ENCODE data around the gene ERCC6L2. TPM values are rescaled to one million over a fixed set of nuclear protein-coding genes. Genes with fewer than 3 reads are reported as not detected.

Gene ERCC6L2
- 31.2 and 33.7 TPM in 2 replicates for total RNA-seq

DNA sequence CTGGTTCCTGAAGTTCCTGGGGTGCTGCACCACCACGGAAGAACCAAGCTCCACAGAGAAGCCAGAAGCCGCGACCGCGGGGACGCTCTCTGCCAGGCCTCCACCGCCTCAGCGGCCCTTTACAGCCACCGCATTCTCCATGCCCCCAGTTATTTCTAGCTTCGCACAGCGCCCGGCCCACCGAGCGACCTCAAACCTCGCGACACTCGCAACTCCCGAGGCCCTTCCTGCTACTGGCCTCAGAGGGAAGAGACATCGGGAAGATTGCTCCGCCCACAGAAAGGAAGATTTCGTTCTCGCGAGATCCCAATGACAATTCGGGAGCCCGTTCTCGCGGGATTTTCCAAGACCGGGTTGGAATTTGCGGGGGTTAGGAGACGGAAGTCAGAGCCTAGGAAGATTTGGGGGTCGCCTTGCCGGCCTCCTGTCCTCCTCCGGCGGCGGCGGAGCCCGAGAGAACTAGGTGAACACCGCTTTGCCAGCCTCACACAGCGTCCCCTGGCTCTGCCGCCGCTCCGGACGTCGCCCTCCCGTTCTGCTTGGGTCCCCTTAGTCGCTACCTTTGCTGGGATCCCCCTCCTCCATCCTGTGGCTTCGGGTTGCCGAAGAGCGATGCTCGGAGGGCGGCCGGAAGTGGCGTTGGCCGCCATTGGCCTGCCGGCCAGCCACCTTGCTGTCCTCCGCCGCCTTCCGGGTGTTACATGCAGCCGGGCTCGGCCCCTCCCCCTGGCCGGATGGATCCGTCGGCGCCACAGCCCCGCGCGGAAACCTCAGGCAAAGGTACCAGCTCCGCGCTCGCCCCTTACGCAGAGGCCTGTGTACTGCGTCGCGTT lies at the start of gene ERCC6L2:
ERCC6L2 (plus strand) TSS at position 387 of the 833 bp plus-strand sequence; CDS start at position 735, 348 bp downstream.
- H3K9me3 Mint-ChIP-seq = peaks cover 1% of the 10 kb centered on the region
- no peaks in the 10 kb centered on the region for H3K27me3 Mint-ChIP-seq (ENCODE audit: insufficient read depth)
- peak; percentile 92 for DNase-seq (ENCODE audit: low spot score)
- intact Hi-C loops (cut with micrococcal nuclease) = loop anchor here (1.0 to 10.0 kb wide), 12 partner anchors 21 to 1149 kb away; partner anchors contain the start of genes AOPEP and FANCC
- H3K4me3 Mint-ChIP-seq = no peak within 1 kb of the TSS
- H3K27ac Mint-ChIP-seq = no peak within 1 kb of the TSS
- peaks cover 33% of the 10 kb centered on the region for H3K4me1 Mint-ChIP-seq (ENCODE audit: low read depth)
- H3K36me3 Mint-ChIP-seq (ENCODE audit: low read depth) = peaks cover 49% of the 10 kb centered on the region

DNA sequence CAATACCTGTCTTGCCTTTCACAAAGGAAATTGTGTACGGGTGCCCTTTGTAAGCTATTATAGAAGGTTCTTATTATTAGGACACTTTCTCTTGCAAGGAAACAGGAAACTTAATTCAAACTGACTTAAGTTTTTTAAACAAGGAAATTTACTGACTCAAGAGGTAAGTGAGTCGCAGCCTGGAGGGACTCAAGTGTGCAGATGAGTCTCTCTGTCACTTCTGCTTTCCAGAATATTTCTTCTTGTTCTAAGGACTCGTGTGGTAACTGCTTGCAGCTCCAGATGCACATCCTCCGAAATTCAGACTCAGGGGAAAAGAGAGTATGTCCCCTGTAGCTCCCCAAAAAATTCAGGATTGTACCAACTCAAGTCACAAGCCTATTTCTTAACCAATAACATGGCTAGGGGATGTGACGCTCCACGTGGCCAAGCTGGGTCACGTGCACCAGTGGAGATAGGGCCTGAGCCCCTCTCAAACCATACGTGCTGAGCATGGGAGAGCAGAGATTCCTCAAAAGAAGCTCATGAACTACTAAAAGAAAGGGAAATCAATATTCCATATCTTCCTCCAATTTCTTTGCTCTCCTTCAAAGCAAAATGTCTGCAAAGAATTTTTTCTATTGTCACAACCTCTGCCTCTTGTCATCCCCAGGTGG lies 49.2 kb upstream of the ERCC6L2 start:
- no peak overlapping the region for H3K4me3 Mint-ChIP-seq
- intact Hi-C loops (cut with micrococcal nuclease) = no loop called here
- peaks cover 24% of the 10 kb centered on the region for H3K4me1 Mint-ChIP-seq (ENCODE audit: low read depth)
- no peak overlapping the region for H3K27ac Mint-ChIP-seq
- no peaks in the 10 kb centered on the region for H3K9me3 Mint-ChIP-seq
- no peak for DNase-seq (ENCODE audit: low spot score)
- peaks cover 22% of the 10 kb centered on the region for H3K27me3 Mint-ChIP-seq (ENCODE audit: insufficient read depth)
- peaks cover 3% of the 10 kb centered on the region for H3K36me3 Mint-ChIP-seq (ENCODE audit: low read depth)

DNA sequence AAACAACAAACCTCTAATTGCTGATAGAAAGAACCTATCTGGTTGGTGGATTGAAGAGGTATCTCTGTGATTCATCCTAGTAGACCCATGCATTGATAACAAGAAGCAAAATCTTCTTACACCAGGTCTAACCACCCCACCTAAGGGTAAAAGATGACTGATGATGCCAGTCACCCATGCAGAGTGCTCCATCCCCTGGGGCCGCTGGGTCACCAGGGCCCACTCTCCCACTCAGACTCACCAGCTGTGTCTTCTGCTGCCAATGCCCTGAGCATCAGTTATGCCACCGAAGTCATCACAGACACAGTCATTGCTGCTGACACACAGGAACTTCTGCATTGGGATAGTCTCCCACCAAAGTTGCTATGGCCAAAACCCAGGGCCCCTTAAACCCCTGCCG lies 44.7 kb upstream of the ERCC6L2 start:
- H3K4me3 Mint-ChIP-seq = no peak overlapping the region
- peaks cover 16% of the 10 kb centered on the region for H3K4me1 Mint-ChIP-seq (ENCODE audit: low read depth)
- intact Hi-C loops (cut with micrococcal nuclease) = no loop called here
- H3K36me3 Mint-ChIP-seq (ENCODE audit: low read depth) = peaks cover 8% of the 10 kb centered on the region
- no peaks in the 10 kb centered on the region for H3K9me3 Mint-ChIP-seq
- H3K27me3 Mint-ChIP-seq (ENCODE audit: insufficient read depth) = peaks cover 21% of the 10 kb centered on the region
- DNase-seq (ENCODE audit: low spot score) = no peak
- H3K27ac Mint-ChIP-seq = no peak overlapping the region

DNA sequence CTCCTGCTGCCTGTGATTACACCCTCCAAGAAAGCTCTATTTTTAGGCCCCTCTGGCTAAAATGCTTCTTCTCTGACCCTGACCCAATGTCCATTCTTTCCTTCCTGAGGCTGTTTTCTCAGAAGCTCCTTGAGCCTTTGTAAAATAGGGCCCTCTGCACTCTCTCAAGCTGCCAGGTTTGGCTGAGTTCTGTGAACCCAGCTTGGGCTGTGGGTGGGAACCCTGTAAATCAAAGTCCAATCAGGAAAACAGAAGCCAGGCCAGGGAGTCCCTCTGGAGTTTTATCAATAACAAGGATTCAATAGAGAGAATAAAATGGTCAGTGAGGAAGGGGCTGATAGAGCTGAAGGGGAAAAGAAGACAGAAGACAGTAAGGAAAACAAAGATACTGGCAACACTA lies 43.7 kb upstream of the ERCC6L2 start:
- H3K4me1 Mint-ChIP-seq (ENCODE audit: low read depth) = peaks cover 16% of the 10 kb centered on the region
- H3K27me3 Mint-ChIP-seq (ENCODE audit: insufficient read depth) = peaks cover 16% of the 10 kb centered on the region
- no peak overlapping the region for H3K27ac Mint-ChIP-seq
- intact Hi-C loops (cut with micrococcal nuclease) = no loop called here
- no peak for DNase-seq (ENCODE audit: low spot score)
- no peaks in the 10 kb centered on the region for H3K9me3 Mint-ChIP-seq
- H3K36me3 Mint-ChIP-seq (ENCODE audit: low read depth) = peaks cover 8% of the 10 kb centered on the region
- H3K4me3 Mint-ChIP-seq = no peak overlapping the region

GRCh38 chr9:95833546-95834178 lies 41.8 kb upstream of the ERCC6L2 start:
- Mint-ChIP-seq H3K36me3 (ENCODE audit: low read depth) (peaks cover 10% of the 10 kb centered on the region), H3K9me3 (peaks cover 3% of the 10 kb centered on the region), H3K4me1 (ENCODE audit: low read depth) (peaks cover 16% of the 10 kb centered on the region), H3K27me3 (ENCODE audit: insufficient read depth) (peaks cover 6% of the 10 kb centered on the region), H3K27ac (no peak overlapping the region), H3K4me3 (no peak overlapping the region)
- intact Hi-C loops (cut with micrococcal nuclease) = no loop called here
- DNase-seq (ENCODE audit: low spot score) = no peak

DNA sequence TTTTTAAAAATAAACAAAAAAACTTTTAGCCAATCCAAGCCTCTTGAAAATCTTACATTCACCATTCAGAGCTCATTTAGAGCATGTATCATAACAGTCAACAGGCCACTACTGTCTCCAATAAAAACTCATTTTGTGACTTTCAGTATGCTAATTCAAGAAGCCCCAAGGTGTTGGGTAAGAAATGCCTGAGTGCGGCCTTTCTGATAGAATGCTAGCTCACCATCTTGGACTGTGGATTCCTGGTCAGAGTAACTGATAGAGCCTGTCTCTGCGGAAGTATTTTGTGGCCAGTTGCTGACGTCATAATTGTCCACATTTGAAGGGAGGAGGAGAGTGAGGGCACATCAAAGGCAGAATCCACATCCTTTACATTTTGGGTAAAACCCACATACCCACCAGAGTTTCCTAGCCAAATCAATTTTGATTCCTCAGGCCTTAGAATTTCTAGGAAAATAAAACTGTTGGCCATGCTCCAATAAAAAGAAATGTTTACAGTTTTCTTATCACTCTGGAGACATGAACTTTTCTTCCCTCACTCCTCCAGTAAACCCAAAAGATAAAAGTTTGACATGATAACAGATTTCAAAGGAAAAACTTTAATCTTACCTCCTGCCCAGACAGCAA lies 41.1 kb upstream of the ERCC6L2 start:
- peaks cover 10% of the 10 kb centered on the region for H3K36me3 Mint-ChIP-seq (ENCODE audit: low read depth)
- peaks cover 3% of the 10 kb centered on the region for H3K9me3 Mint-ChIP-seq
- no peak for DNase-seq (ENCODE audit: low spot score)
- no peak overlapping the region for H3K4me3 Mint-ChIP-seq
- H3K27ac Mint-ChIP-seq = no peak overlapping the region
- peaks cover 16% of the 10 kb centered on the region for H3K4me1 Mint-ChIP-seq (ENCODE audit: low read depth)
- intact Hi-C loops (cut with micrococcal nuclease) = no loop called here
- H3K27me3 Mint-ChIP-seq (ENCODE audit: insufficient read depth) = peaks cover 6% of the 10 kb centered on the region

GRCh38 chr9:95835393-95835792 lies 40.1 kb upstream of the ERCC6L2 start:
- peaks cover 3% of the 10 kb centered on the region for H3K9me3 Mint-ChIP-seq
- peaks cover 6% of the 10 kb centered on the region for H3K27me3 Mint-ChIP-seq (ENCODE audit: insufficient read depth)
- DNase-seq (ENCODE audit: low spot score) = no peak
- no peak overlapping the region for H3K27ac Mint-ChIP-seq
- H3K36me3 Mint-ChIP-seq (ENCODE audit: low read depth) = peaks cover 10% of the 10 kb centered on the region
- intact Hi-C loops (cut with micrococcal nuclease) = no loop called here
- no peak overlapping the region for H3K4me3 Mint-ChIP-seq
- H3K4me1 Mint-ChIP-seq (ENCODE audit: low read depth) = peaks cover 16% of the 10 kb centered on the region

- peaks cover 16% of the 10 kb centered on the region for H3K4me1 Mint-ChIP-seq (ENCODE audit: low read depth)
- H3K27me3 Mint-ChIP-seq (ENCODE audit: insufficient read depth) = peaks cover 6% of the 10 kb centered on the region
- H3K9me3 Mint-ChIP-seq = peaks cover 3% of the 10 kb centered on the region
- H3K4me3 Mint-ChIP-seq = no peak overlapping the region
- H3K27ac Mint-ChIP-seq = no peak overlapping the region
- intact Hi-C loops (cut with micrococcal nuclease) = no loop called here
- peaks cover 10% of the 10 kb centered on the region for H3K36me3 Mint-ChIP-seq (ENCODE audit: low read depth)
- DNase-seq (ENCODE audit: low spot score) = no peak
Observed at GRCh38 chr9:95836072-95836471, 39.4 kb upstream of the ERCC6L2 start.

DNA sequence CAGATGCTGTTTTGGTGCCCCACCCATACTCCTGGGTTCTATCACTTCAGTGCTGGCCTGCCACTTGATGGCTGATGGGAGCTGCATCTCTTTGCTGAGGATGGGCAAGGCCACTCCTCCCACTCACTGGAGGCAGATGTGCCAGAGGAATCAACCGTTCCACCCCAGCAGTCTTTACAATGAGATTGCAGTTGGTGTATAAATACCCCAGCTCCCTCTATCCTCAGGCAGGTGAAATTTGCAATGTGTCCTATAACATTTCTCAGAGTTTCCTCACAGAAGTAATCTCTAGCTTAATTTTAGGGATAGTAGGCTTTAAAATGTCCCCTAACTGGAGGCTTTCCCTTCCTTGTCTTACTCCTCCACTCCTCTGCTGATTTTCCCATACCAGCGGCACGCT lies 36.5 kb upstream of the ERCC6L2 start:
- no peak for DNase-seq (ENCODE audit: low spot score)
- Mint-ChIP-seq H3K4me1 (ENCODE audit: low read depth) (peaks cover 11% of the 10 kb centered on the region), H3K9me3 (peaks cover 11% of the 10 kb centered on the region), H3K36me3 (ENCODE audit: low read depth) (peaks cover 10% of the 10 kb centered on the region), H3K27me3 (ENCODE audit: insufficient read depth) (peaks cover 3% of the 10 kb centered on the region), H3K27ac (no peak overlapping the region), H3K4me3 (no peak overlapping the region)
- intact Hi-C loops (cut with micrococcal nuclease) = no loop called here

- Mint-ChIP-seq H3K27ac (no peak overlapping the region), H3K36me3 (ENCODE audit: low read depth) (peaks cover 8% of the 10 kb centered on the region), H3K4me1 (ENCODE audit: low read depth) (peaks cover under 1% of the 10 kb centered on the region), H3K9me3 (peaks cover 11% of the 10 kb centered on the region), H3K27me3 (ENCODE audit: insufficient read depth) (no peaks in the 10 kb centered on the region), H3K4me3 (no peak overlapping the region)
- intact Hi-C loops (cut with micrococcal nuclease) = no loop called here
- no peak for DNase-seq (ENCODE audit: low spot score)
Observed at GRCh38 chr9:95840074-95840473, 35.4 kb upstream of the ERCC6L2 start.

GRCh38 chr9:95841377-95841776 lies 34.1 kb upstream of the ERCC6L2 start:
- H3K4me3 Mint-ChIP-seq = no peak overlapping the region
- DNase-seq (ENCODE audit: low spot score) = no peak
- peaks cover 11% of the 10 kb centered on the region for H3K9me3 Mint-ChIP-seq
- H3K36me3 Mint-ChIP-seq (ENCODE audit: low read depth) = peaks cover 12% of the 10 kb centered on the region
- intact Hi-C loops (cut with micrococcal nuclease) = no loop called here
- no peak overlapping the region for H3K27ac Mint-ChIP-seq
- no peaks in the 10 kb centered on the region for H3K4me1 Mint-ChIP-seq (ENCODE audit: low read depth)
- no peaks in the 10 kb centered on the region for H3K27me3 Mint-ChIP-seq (ENCODE audit: insufficient read depth)

- Mint-ChIP-seq H3K27ac (no peak overlapping the region), H3K27me3 (ENCODE audit: insufficient read depth) (no peaks in the 10 kb centered on the region), H3K9me3 (peaks cover 20% of the 10 kb centered on the region), H3K4me1 (ENCODE audit: low read depth) (no peaks in the 10 kb centered on the region), H3K4me3 (no peak overlapping the region), H3K36me3 (ENCODE audit: low read depth) (peaks cover 26% of the 10 kb centered on the region)
- DNase-seq (ENCODE audit: low spot score) = no peak
- intact Hi-C loops (cut with micrococcal nuclease) = no loop called here
Observed at GRCh38 chr9:95845751-95846150, 29.7 kb upstream of the ERCC6L2 start.

Data from activated T-helper 1 cell treated with anti-CD3 and anti-CD28 coated beads, Interleukin-12 subunit alpha, Interleukin-12 subunit beta, Interleukin-2, Interleukin-4 antibody, amounts not matched to agents 30 ng/mL and 10 ng/mL and 1 ng/mL, durations not matched to agents 14 hours and 24 hours and 36 hours (primary cell).